GM23338 (cell line): ENCODE results near the gene KIF21A. TPM values are rescaled to one million over a fixed set of nuclear protein-coding genes. Genes with fewer than 3 reads are reported as not detected.

Source experiments
- ATAC-seq: fragments of 200-7000 bp; cut with Tn5 transposase; 3 replicates; pipeline ENCODE4 v1.9.1; 2020
- DNase-seq: peaks from one replicate; pipeline ENCODE4 v3.0.0-alpha.2; 2015; ENCODE audit warnings: low spot score
- H2AFZ ChIP-seq: fragments of 200-600 bp; sonication (generic); 2 replicates; pipeline ENCODE4 v1.8.0; 2016; ENCODE audit warnings: antibody characterized with exemption, mild to moderate bottlenecking, moderate library complexity
- H3F3A ChIP-seq: fragments of 200-600 bp; sonication (generic); replicated peaks from 2 replicates; pipeline ENCODE4 v1.8.0; 2017; ENCODE audit warnings: antibody characterized with exemption, mixed run types, low read depth
- H3K27ac ChIP-seq: fragments of 200-600 bp; sonication (generic); 2 replicates; pipeline ENCODE4 v1.6.1; 2016; ENCODE audit warnings: low read depth
- H3K27me3 ChIP-seq: fragments of 200-600 bp; sonication (generic); 2 replicates; pipeline ENCODE4 v1.8.0; 2016; ENCODE audit warnings: mild to moderate bottlenecking, mixed run types, moderate library complexity; ENCODE audit not compliant: insufficient read depth
- H3K36me3 ChIP-seq: fragments of 200-600 bp; sonication (generic); 2 replicates; pipeline ENCODE4 v1.8.0; 2016; ENCODE audit warnings: mild to moderate bottlenecking; ENCODE audit not compliant: insufficient read depth
- H3K4me1 ChIP-seq: fragments of 200-600 bp; sonication (generic); 2 replicates; pipeline ENCODE4 v1.8.0; 2016; ENCODE audit warnings: mild to moderate bottlenecking, moderate library complexity; ENCODE audit not compliant: insufficient read depth
- H3K4me2 ChIP-seq: fragments of 200-600 bp; sonication (generic); 2 replicates; pipeline ENCODE4 v1.7.1; 2017; ENCODE audit warnings: mixed run types
- H3K4me3 ChIP-seq: fragments of 200-600 bp; sonication (generic); 2 replicates; pipeline ENCODE4 v1.6.1; 2016; ENCODE audit warnings: mixed run types
- H3K79me2 ChIP-seq: fragments of 200-600 bp; sonication (generic); replicated peaks from 2 replicates; pipeline ENCODE4 v1.8.0; 2017; ENCODE audit warnings: mild to moderate bottlenecking; ENCODE audit not compliant: insufficient read depth
- H3K9me2 ChIP-seq: fragments of 200-600 bp; sonication (generic); 2 replicates; pipeline ENCODE4 v1.8.0; 2017; ENCODE audit not compliant: insufficient read depth
- H4K20me1 ChIP-seq: fragments of 200-600 bp; sonication (generic); replicated peaks from 2 replicates; pipeline ENCODE4 v1.8.0; 2017; ENCODE audit warnings: mild to moderate bottlenecking; ENCODE audit not compliant: insufficient read depth
- H3K27ac Mint-ChIP-seq: 2 replicates; pipeline ENCODE4 v1.8.0; 2020; ENCODE audit warnings: inconsistent platforms, mild to moderate bottlenecking, moderate library complexity, mixed read lengths
- H3K27me3 Mint-ChIP-seq: 3 replicates; pipeline ENCODE4 v1.8.0; 2022; ENCODE audit warnings: low read depth, mild to moderate bottlenecking, moderate library complexity, mixed read lengths, inconsistent platforms; ENCODE audit not compliant: insufficient read depth, poor library complexity
- H3K36me3 Mint-ChIP-seq: 3 replicates; pipeline ENCODE4 v1.8.0; 2021; ENCODE audit warnings: low read depth, mild to moderate bottlenecking, inconsistent platforms, moderate library complexity, mixed read lengths
- H3K4me1 Mint-ChIP-seq: 3 replicates; pipeline ENCODE4 v1.8.0; 2020; ENCODE audit warnings: mild to moderate bottlenecking, inconsistent platforms, mixed read lengths
- H3K4me3 Mint-ChIP-seq: 3 replicates; pipeline ENCODE4 v1.8.0; 2021; ENCODE audit warnings: moderate library complexity, mild to moderate bottlenecking, inconsistent platforms, mixed read lengths
- H3K9me3 Mint-ChIP-seq: 3 replicates; pipeline ENCODE4 v1.8.0; 2020; ENCODE audit warnings: moderate library complexity, mild to moderate bottlenecking, inconsistent platforms, mixed read lengths
- CREB1 ChIP-seq: fragments of 250-450 bp; sonication (Bioruptor Pico); IDR thresholded peaks from 2 replicates; pipeline ENCODE4 v1.5.0; 2020; ENCODE audit warnings: low read depth, mild to moderate bottlenecking, moderate library complexity
- ETS1 ChIP-seq: IDR thresholded peaks from 2 replicates; pipeline ENCODE4 v1.6.1; 2016; ENCODE audit warnings: antibody characterized with exemption
- EZH2 ChIP-seq: fragments of 200-600 bp; sonication (generic); IDR thresholded peaks from one replicate; pipeline ENCODE4 v1.8.0; 2017; ENCODE audit warnings: antibody characterized with exemption, mild to moderate bottlenecking, low read depth; ENCODE audit not compliant: unreplicated experiment
- EZH2phosphoT487 ChIP-seq: fragments of 200-600 bp; sonication (generic); IDR thresholded peaks from one replicate; pipeline ENCODE4 v1.8.1; 2018; ENCODE audit warnings: antibody characterized with exemption; ENCODE audit not compliant: unreplicated experiment
- JUNB ChIP-seq: IDR thresholded peaks from one replicate; pipeline ENCODE4 v1.6.1; 2016; ENCODE audit warnings: antibody characterized with exemption; ENCODE audit not compliant: unreplicated experiment
- NANOG ChIP-seq: IDR thresholded peaks from 2 replicates; pipeline ENCODE4 v1.6.1; 2016; ENCODE audit warnings: antibody characterized with exemption, borderline replicate concordance
- POLR2AphosphoS5 ChIP-seq: IDR thresholded peaks from 2 replicates; pipeline ENCODE4 v1.6.1; 2016; ENCODE audit warnings: antibody characterized with exemption, low read depth
- REST ChIP-seq: IDR thresholded peaks from one replicate; pipeline ENCODE4 v1.6.1; 2018; ENCODE audit warnings: antibody characterized with exemption; ENCODE audit not compliant: unreplicated experiment
- STAT1 ChIP-seq: IDR thresholded peaks from one replicate; pipeline ENCODE4 v1.6.1; 2016; ENCODE audit warnings: antibody characterized with exemption; ENCODE audit not compliant: unreplicated experiment
- ZNF114 ChIP-seq: fragments of 250-450 bp; sonication (Bioruptor Pico); IDR thresholded peaks from 2 replicates; pipeline ENCODE4 v1.5.0; 2020; ENCODE audit warnings: mild to moderate bottlenecking, moderate library complexity
- ZNF462 ChIP-seq: fragments of 250-450 bp; sonication (Bioruptor Pico); IDR thresholded peaks from 2 replicates; pipeline ENCODE4 v1.5.0; 2020; ENCODE audit warnings: mild to moderate bottlenecking, moderate library complexity
- polyA plus RNA-seq: library from polyadenylated mRNA; unstranded; fragments of >200 nt; fragmentation: Nextera tagmentation; extraction: Ambion mirVana; gene quantifications from 2 replicates; pipeline ENCODE4 v1.2.1, GENCODE V29; 2016
- total RNA-seq: library from RNA; depleted of rRNA; stranded (reverse); fragments of >200 nt; shearing (Covaris generic); gene quantifications from 2 replicates; pipeline ENCODE4 v1.2.3, GENCODE V29; 2014

The KIF21A gene
- total and polyA plus RNA-seq, 2 experiments from 2014 or later: 28.8 to 32.0 TPM

- no peak for TF ChIP-seq ZNF462 (CRISPR knock-in tag)
- TF ChIP-seq POLR2AphosphoS5: no peak
- no peak for TF ChIP-seq JUNB
These were observed 155.1 kb downstream of the KIF21A start (continued) for GRCh38 chr12:39287817-39288216.

GRCh38 chr12:39287409-39287808, 155.5 kb downstream of the KIF21A start:
- H2AFZ ChIP-seq: no peak overlapping the region
- H3K4me1 Mint-ChIP-seq: peaks cover 5% of the 10 kb centered on the region; the same call in 1 of the 3 replicates
- no peak overlapping the region for H3K4me3 Mint-ChIP-seq
- H3K4me3 ChIP-seq: no peak overlapping the region
- H3K27me3 ChIP-seq: no peaks in the 10 kb centered on the region
- no peak for ATAC-seq
- H3K27ac Mint-ChIP-seq: no peak overlapping the region
- H4K20me1 ChIP-seq: no peaks in the 10 kb centered on the region
- H3K9me3 Mint-ChIP-seq: no peaks in the 10 kb centered on the region; the same call in 2 of the 3 replicates
- DNase-seq: no peak
- no peaks in the 10 kb centered on the region for H3K79me2 ChIP-seq
- no peak overlapping the region for H3K4me2 ChIP-seq
- H3K27ac ChIP-seq: no peak overlapping the region
- no peaks in the 10 kb centered on the region for H3K4me1 ChIP-seq
- H3K9me2 ChIP-seq: peaks cover 2% of the 10 kb centered on the region; the same call in 1 of the 2 replicates
- H3F3A ChIP-seq: no peaks in the 10 kb centered on the region
- H3K36me3 Mint-ChIP-seq: no peaks in the 10 kb centered on the region
- H3K36me3 ChIP-seq: no peaks in the 10 kb centered on the region
- H3K27me3 Mint-ChIP-seq: no peaks in the 10 kb centered on the region
- TF ChIP-seq JUNB (no peak), ETS1 (no peak), POLR2AphosphoS5 (no peak), NANOG (no peak), CREB1 (no peak), STAT1 (no peak), ZNF114 (CRISPR knock-in tag) (no peak), EZH2 (no peak), REST (no peak), EZH2phosphoT487 (no peak)
